Ishikawa (cell line): ENCODE measurements around the gene CDNF.

Experiments used
- CEBPB ChIP-seq: IDR thresholded peaks from 2 replicates; pipeline ENCODE4 v1.6.1; 2012
- CREB1 ChIP-seq: IDR thresholded peaks from 2 replicates; pipeline ENCODE4 v1.6.1; 2012; ENCODE audit warnings: low read depth
- EGR1 ChIP-seq: IDR thresholded peaks from 2 replicates; pipeline ENCODE4 v1.6.1; 2012
- EP300 ChIP-seq: IDR thresholded peaks from 2 replicates; pipeline ENCODE4 v1.6.1; 2012; ENCODE audit warnings: borderline replicate concordance
- FOXM1 ChIP-seq: IDR thresholded peaks from 2 replicates; pipeline ENCODE4 v1.6.1; 2012; ENCODE audit warnings: low read depth, borderline replicate concordance
- NFIC ChIP-seq: IDR thresholded peaks from 2 replicates; pipeline ENCODE4 v1.6.1; 2012
- RAD21 ChIP-seq: IDR thresholded peaks from 2 replicates; pipeline ENCODE4 v1.6.1; 2012; ENCODE audit warnings: low read depth
- TAF1 ChIP-seq: IDR thresholded peaks from 2 replicates; pipeline ENCODE4 v1.6.1; 2012; ENCODE audit warnings: low read depth, mild to moderate bottlenecking
- TCF12 ChIP-seq: IDR thresholded peaks from 2 replicates; pipeline ENCODE4 v1.6.1; 2012; ENCODE audit warnings: low read depth
- TEAD4 ChIP-seq: IDR thresholded peaks from 2 replicates; pipeline ENCODE4 v1.6.1; 2012
- YY1 ChIP-seq: IDR thresholded peaks from 2 replicates; pipeline ENCODE4 v1.6.1; 2012; ENCODE audit warnings: low read depth
- ZBTB7A ChIP-seq: IDR thresholded peaks from 2 replicates; pipeline ENCODE4 v1.6.1; 2012; ENCODE audit warnings: low read depth
- TF ChIP-seq, protein P1 (sequence below): IDR thresholded peaks from 2 replicates; pipeline ENCODE4 v1.6.1; 2012
- TF ChIP-seq, protein P2 (sequence below): IDR thresholded peaks from 2 replicates; pipeline ENCODE4 v1.6.1; 2012
- TF ChIP-seq, protein P3 (sequence below): IDR thresholded peaks from 2 replicates; pipeline ENCODE4 v1.6.1; 2012; ENCODE audit warnings: low read depth, mild to moderate bottlenecking

CDNF gene

DNA sequence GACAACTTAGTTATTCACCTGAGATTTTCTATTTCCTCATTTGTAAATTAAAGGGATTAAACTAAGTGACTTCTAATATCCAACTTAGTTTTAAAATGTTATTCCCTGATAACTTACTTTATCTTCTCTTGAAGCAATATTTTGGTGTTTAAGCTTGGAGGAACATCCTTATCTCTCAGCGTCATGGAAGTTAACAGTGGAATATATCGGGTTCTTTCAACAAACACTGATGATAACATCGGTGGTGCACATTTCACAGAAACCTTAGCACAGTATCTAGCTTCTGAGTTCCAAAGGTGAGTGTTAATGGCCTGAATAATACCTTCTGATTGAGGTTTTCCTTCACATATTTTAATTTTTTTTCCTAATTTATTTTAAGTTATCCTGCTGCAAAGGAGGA, 14.4 kb upstream of the CDNF start:
- TF ChIP-seq, protein P1, sequence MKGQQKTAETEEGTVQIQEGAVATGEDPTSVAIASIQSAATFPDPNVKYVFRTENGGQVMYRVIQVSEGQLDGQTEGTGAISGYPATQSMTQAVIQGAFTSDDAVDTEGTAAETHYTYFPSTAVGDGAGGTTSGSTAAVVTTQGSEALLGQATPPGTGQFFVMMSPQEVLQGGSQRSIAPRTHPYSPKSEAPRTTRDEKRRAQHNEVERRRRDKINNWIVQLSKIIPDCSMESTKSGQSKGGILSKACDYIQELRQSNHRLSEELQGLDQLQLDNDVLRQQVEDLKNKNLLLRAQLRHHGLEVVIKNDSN = no peak
- TF ChIP-seq YY1 (no peak), ZBTB7A (no peak), EGR1 (no peak), CEBPB (no peak), RAD21 (no peak), TEAD4 (no peak), EP300 (no peak), CREB1 (no peak), NFIC (no peak), FOXM1 (no peak), TAF1 (no peak), TCF12 (no peak)
- TF ChIP-seq, protein P2, sequence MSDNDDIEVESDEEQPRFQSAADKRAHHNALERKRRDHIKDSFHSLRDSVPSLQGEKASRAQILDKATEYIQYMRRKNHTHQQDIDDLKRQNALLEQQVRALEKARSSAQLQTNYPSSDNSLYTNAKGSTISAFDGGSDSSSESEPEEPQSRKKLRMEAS = no peak
- TF ChIP-seq, protein P3, sequence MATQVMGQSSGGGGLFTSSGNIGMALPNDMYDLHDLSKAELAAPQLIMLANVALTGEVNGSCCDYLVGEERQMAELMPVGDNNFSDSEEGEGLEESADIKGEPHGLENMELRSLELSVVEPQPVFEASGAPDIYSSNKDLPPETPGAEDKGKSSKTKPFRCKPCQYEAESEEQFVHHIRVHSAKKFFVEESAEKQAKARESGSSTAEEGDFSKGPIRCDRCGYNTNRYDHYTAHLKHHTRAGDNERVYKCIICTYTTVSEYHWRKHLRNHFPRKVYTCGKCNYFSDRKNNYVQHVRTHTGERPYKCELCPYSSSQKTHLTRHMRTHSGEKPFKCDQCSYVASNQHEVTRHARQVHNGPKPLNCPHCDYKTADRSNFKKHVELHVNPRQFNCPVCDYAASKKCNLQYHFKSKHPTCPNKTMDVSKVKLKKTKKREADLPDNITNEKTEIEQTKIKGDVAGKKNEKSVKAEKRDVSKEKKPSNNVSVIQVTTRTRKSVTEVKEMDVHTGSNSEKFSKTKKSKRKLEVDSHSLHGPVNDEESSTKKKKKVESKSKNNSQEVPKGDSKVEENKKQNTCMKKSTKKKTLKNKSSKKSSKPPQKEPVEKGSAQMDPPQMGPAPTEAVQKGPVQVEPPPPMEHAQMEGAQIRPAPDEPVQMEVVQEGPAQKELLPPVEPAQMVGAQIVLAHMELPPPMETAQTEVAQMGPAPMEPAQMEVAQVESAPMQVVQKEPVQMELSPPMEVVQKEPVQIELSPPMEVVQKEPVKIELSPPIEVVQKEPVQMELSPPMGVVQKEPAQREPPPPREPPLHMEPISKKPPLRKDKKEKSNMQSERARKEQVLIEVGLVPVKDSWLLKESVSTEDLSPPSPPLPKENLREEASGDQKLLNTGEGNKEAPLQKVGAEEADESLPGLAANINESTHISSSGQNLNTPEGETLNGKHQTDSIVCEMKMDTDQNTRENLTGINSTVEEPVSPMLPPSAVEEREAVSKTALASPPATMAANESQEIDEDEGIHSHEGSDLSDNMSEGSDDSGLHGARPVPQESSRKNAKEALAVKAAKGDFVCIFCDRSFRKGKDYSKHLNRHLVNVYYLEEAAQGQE = no peak

DNA sequence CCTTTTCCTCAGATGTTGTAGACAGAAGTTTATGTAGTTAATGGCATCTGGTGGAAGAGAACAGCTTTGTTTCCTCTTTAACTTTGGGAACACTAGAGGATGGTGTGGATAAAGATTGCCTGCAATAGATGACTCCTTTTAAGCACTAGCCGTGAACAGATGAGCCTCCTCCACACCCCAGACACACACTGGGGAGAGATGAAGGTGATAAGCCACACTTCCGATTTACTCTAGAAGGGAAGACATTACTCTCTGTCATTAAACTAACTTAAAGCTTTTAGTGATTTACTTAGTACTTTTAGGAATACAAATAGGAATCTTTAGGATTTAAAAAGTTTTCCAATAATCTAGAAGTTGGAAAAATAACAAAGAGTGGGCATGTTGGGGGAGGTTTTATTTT, 7.1 kb upstream of the CDNF start:
- TF ChIP-seq CEBPB (no peak), EGR1 (no peak), TCF12 (no peak), YY1 (no peak), CREB1 (no peak), TAF1 (no peak), ZBTB7A (no peak)
- TF ChIP-seq, protein P1 = no peak

DNA sequence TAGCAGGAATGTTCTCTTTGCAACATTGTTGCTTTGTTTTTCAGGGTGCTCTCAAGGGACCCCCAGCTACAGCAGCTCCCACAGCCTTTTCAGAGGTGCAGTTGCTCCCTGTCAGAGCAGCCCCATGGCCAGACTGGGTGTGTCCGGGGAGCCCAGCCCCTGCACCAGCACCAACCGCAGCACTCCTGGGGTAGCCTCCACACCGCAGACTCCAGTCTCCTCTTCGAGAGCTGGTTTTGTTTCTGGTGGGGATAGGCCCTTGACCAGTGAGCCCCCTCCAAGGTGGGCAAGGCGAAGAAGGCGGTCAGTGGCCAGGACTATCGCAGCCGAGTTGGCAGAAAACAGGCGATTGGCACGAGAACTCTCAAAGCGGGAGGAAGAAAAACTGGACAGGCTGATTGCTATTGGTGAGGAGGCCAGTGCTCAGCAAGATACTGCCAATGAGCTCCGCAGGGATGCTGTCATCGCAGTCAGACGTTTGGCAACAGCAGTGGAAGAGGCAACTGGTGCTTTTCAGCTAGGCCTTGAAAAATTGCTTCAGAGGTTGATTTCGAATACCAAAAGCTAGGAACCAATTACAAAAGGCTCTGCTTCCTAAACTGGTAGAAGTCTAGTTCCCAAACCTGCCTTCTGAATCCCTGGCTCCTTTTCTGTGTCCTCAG, 5.6 kb upstream of the CDNF start:
- TF ChIP-seq, protein P2 = no peak
- TF ChIP-seq CREB1 = no peak
- no peak for TF ChIP-seq EP300
- TF ChIP-seq NFIC = no peak
- TF ChIP-seq TEAD4 = no peak
- no peak for TF ChIP-seq TAF1
- no peak for TF ChIP-seq EGR1
- TF ChIP-seq TCF12 = no peak
- no peak for TF ChIP-seq YY1
- no peak for TF ChIP-seq RAD21
- TF ChIP-seq, protein P1 = no peak
- TF ChIP-seq, protein P3 = no peak
- no peak for TF ChIP-seq ZBTB7A
- no peak for TF ChIP-seq FOXM1
- no peak for TF ChIP-seq CEBPB

DNA sequence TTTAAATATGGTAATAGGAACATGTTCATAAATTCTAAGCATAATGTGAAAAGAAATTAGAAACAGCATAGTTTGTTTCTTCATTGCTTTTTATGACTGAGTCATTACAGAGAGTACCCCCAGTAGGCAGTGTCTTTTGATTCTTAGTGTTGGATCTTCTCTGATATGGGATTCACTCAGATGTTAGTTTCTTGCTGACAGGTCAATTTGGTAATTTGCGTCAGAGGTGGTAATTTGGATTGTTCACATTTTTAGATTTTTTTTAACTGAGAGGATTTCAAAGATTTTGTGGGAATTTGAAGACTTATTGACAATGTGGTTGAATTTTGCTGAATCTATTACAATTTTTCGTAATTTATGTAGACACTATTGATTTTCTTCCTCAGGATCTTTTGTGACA, 2.3 kb upstream of the CDNF start:
- TF ChIP-seq, protein P3 = no peak
- TF ChIP-seq NFIC = no peak
- no peak for TF ChIP-seq ZBTB7A
- TF ChIP-seq TCF12 = no peak
- TF ChIP-seq RAD21 = no peak
- TF ChIP-seq CREB1 = no peak
- TF ChIP-seq, protein P2 = no peak
- TF ChIP-seq EGR1 = no peak
- no peak for TF ChIP-seq EP300
- TF ChIP-seq YY1 = no peak
- no peak for TF ChIP-seq TEAD4
